Activated T-helper 17 cell treated with anti-CD3 and anti-CD28 coated beads, Interleukin-2, amount 50 U/mL, for 72 hours (primary cell): ENCODE results near the gene RANBP3L. TPM values are rescaled to one million over a fixed set of nuclear protein-coding genes. Genes with fewer than 3 reads are reported as not detected.

Source experiments
- ATAC-seq: fragments of 150-1000 bp; cut with Tn5 transposase; replicated peaks from 2 replicates; pipeline ENCODE4 v1.10.0; 2021; ENCODE audit warnings: mild to moderate bottlenecking, moderate library complexity
- H3K27ac Mint-ChIP-seq: one replicate; pipeline ENCODE4 v1.8.0; 2022; ENCODE audit warnings: mixed read lengths
- H3K27me3 Mint-ChIP-seq: one replicate; pipeline ENCODE4 v1.8.0; 2022; ENCODE audit warnings: mixed read lengths
- H3K36me3 Mint-ChIP-seq: one replicate; pipeline ENCODE4 v1.8.0; 2022; ENCODE audit warnings: low read depth, mild to moderate bottlenecking, mixed read lengths
- H3K4me1 Mint-ChIP-seq: one replicate; pipeline ENCODE4 v1.8.0; 2022; ENCODE audit warnings: mixed read lengths
- H3K4me3 Mint-ChIP-seq: one replicate; pipeline ENCODE4 v1.8.0; 2022; ENCODE audit warnings: mild to moderate bottlenecking, mixed read lengths
- H3K9me3 Mint-ChIP-seq: one replicate; pipeline ENCODE4 v1.8.0; 2022; ENCODE audit warnings: mixed read lengths
- total RNA-seq, 2 donors: library from RNA; stranded (reverse); gene quantifications; one replicate each; pipeline ENCODE4 v1.2.3, GENCODE V29; 2022

The RANBP3L gene
- total RNA-seq, 2 donors from 2014 or later, result not detected

DNA sequence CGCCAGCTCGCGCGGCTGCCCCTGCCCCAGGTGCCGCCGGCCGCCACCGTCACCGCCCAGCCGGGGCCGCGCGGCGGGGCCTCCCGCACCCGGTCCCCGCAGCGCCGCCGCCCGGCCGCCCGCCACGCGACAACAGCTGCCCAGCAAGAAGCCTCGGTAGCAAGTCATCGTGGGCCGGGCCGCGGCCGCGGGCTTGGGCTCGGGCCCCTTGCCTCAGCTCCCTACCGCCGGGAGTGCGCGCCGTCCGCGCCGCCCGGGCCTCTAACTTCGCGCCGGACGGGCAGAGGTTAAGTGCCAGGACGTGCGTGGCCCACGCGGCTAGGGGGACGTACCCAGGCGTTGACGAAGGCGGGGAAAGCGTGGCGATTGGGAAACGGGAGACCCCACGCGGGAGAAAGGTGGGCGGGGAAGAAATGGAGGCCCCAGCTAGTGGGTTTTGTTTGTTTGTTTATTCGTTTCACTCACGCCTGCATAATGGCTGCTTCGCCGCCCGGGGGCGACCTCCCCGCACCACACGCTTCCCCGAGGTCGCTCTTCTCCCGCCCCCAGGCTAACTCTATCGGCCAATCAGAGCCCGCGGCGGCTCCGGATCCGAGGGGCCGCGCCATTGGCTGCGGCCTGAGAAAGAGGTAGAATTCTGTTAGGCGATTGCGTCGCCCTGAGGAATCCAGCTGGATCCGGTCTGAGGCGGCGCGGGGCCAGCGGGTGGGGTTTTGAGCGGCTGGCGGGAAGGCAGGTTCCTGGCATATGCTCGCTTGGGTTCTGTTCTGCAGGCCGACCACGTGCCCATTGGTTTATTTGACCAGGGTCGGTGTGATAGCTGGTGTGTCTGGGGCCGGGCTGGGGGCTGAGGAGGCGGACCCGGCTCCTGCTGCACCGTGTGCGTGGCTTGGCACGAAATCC, 59.8 kb downstream of the RANBP3L start, which contains the start of gene NADK2:
Gene NADK2, minus strand, starts transcription at position 295 of the 903 bp plus-strand sequence. Its CDS starts 127 bp downstream, at position 168.
- Mint-ChIP-seq H3K4me3 (peak within 1 kb of the TSS; percentile 84), H3K27me3 (no peaks in the 10 kb centered on the region), H3K9me3 (no peaks in the 10 kb centered on the region), H3K36me3 (no peaks in the 10 kb centered on the region), H3K27ac (peak within 1 kb of the TSS; percentile 93), H3K4me1 (peaks cover 25% of the 10 kb centered on the region)
- peak; percentile 92 for ATAC-seq

DNA sequence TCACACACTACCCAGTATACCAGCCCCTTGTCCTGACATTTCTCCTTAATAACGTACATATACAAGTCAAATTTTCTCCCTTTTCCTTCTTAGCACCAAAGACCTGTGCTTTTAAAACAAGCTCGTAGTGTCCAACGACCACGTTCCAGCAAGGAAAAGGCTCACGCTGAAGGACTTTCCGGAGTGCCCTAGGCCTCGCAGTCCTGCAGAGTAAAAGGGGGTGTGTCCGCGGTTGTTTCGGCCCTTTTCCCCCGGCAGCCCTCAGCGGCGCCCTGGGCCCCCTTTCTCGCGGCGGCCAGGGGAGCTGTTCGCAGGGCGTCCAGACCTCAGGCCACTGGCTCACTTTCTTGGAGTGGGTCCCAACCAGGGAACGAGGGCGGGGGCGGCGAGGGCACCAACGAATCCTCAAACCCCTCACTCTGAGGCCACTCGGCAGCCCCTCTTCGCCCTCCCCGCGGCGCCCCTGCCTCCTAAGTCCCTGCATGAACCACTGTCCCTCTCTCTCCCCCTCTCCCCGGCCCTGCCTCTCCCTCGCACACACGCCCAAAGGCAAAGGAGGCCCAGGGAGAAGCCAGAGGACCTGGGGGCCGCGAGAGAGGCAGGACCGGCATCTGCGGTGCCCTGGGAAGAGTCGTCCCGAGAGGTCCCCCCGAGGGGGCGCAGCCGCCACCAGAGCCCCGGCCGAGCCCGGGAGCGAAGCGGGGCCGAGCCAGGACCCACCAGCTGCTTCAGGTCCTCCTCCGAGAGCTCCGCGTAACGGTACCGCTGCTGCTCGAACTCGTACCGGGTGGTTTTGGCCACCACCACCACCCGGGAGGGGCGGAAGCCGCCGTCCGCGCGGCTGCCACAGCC, 60.7 kb downstream of the RANBP3L start:
- H3K27me3 Mint-ChIP-seq, result no peaks in the 10 kb centered on the region
- peaks cover 25% of the 10 kb centered on the region for H3K4me1 Mint-ChIP-seq
- no peaks in the 10 kb centered on the region for H3K36me3 Mint-ChIP-seq
- H3K27ac Mint-ChIP-seq, result peak overlapping the region; percentile 18
- peak overlapping the region; percentile 71 for H3K4me3 Mint-ChIP-seq
- peak; percentile 2 for ATAC-seq
- no peaks in the 10 kb centered on the region for H3K9me3 Mint-ChIP-seq

DNA sequence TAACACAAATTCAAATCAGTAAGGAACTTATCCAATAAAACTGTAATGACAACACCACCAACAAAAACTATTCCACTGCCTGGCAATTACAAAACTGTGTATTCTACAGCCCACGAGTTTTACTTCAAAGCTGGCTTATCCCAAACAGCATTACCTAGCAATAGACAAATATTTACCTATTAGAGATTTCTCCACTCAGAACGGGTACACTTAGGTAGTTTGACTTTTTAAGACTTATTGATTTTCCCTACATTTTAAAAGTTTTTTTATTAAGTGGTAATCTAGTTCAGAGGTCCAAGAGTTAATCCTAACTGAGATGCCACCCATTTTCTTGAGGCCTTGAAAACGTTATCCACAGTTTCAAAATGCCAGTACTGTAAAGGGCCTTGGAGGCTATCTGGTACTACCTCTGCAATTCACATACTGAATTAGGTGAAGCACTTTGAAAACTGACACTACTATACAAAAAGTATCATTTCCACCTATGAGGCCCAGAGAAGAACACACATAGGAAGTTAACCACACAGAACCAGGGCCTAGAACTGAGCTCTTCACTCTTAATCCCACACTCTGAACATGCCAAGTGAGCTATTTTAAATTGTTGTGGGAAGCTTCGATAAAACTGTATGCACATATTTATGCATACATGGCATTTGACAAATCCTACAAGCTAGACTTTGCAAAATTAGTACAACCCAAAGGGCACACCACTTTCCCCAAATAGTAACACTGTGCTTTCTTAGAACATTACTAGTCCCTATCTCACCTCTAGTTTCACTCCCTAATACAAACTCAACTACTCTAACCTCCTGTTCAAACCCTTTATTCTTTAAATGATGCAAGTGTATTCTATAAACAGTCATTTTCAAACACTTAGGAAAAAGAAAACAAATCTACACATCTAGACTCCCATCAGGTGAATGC, 62.1 kb downstream of the RANBP3L start:
- no peaks in the 10 kb centered on the region for H3K27me3 Mint-ChIP-seq

DNA sequence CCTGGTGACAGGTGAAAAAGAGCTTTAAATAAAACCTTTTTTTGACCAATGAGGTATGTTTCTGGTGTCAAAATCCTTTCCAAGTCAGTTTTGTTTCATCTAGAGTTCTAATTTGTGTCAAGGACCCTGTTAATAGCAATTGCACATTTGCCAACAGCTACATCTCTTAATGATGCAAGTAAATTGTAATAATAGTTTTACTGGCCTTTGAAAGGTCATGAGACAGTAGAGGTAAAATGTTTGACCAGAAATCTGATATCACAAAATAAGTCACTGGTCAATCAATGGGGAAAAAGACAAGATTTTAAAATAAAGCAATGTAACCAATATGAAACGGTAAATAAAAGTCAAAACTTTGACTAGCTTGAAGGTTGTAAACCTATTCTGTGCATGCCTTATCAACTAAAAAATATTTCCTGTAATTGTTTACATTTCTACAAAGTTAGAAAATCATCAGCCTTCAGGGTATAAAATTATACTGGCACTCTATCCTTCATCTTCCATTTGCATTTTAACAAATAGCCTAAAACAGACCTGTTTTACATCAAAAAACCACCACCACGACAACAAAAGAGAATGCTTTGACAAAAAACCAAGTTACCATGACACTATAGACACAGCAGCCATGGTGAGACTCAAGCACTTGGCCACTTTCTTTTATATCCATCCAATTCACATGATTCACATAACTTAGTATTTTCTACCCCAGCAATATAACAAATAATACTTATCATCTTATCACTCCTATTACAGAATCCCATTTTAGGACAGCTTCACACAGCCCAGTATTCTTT, 63.0 kb downstream of the RANBP3L start:
- no peaks in the 10 kb centered on the region for H3K27me3 Mint-ChIP-seq
- no peak overlapping the region for H3K27ac Mint-ChIP-seq
- H3K4me3 Mint-ChIP-seq, result no peak overlapping the region

More for the DNA sequence above, 62.1 kb downstream of the RANBP3L start:
- H3K4me3 Mint-ChIP-seq, result peak overlapping the region; percentile 71
- ATAC-seq, result no peak
- no peaks in the 10 kb centered on the region for H3K36me3 Mint-ChIP-seq
- H3K9me3 Mint-ChIP-seq, result no peaks in the 10 kb centered on the region
- peak overlapping the region; percentile 18 for H3K27ac Mint-ChIP-seq
- peaks cover 25% of the 10 kb centered on the region for H3K4me1 Mint-ChIP-seq

DNA sequence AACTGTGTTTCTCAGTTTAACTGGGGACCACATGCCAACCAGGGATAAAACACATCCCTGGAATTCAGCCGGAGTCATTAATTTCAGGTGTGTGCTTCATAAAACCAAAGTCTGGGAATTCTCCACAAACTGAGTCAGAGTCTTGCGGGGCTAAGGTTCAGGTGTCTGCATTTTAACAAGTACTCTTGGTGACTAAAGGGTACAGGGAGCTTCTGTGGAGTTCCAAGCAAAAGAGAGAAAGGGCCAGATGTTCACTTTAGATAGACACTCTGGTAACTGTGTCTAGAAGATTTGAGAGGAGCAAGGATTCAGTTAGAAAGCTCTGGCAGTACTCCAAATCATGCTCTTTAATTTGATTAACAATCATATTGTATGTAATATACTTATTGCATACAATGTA, 64.0 kb downstream of the RANBP3L start:
- ATAC-seq, result no peak

More for the DNA sequence above, 63.0 kb downstream of the RANBP3L start:
- H3K36me3 Mint-ChIP-seq, result no peaks in the 10 kb centered on the region
- peaks cover 22% of the 10 kb centered on the region for H3K4me1 Mint-ChIP-seq
- no peaks in the 10 kb centered on the region for H3K9me3 Mint-ChIP-seq
- no peak for ATAC-seq

DNA sequence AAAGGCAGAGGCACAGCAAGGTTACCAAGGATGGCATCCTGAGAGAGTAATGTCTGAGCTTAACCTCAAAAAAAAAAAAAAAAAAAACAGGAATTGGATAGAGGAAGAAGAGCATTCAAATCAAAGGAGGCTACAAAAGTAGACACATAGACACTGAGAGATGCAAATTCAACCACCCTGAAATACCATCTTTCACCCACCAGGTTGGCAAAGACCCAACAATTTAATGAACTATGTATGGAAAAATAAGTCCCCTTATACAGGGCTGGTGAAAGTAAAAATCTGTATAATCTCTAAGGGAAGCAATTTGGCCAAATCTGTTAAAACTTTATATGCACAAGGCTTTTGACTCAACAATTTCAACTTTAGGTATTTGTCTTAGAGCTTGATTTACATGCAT, 64.9 kb downstream of the RANBP3L start:
- no peaks in the 10 kb centered on the region for H3K27me3 Mint-ChIP-seq
- no peaks in the 10 kb centered on the region for H3K36me3 Mint-ChIP-seq
- H3K9me3 Mint-ChIP-seq, result no peaks in the 10 kb centered on the region
- no peak overlapping the region for H3K27ac Mint-ChIP-seq
- peaks cover 19% of the 10 kb centered on the region for H3K4me1 Mint-ChIP-seq
- H3K4me3 Mint-ChIP-seq, result no peak overlapping the region
- ATAC-seq, result no peak

More for the DNA sequence above, 64.0 kb downstream of the RANBP3L start:
- Mint-ChIP-seq H3K27ac (no peak overlapping the region), H3K4me1 (peaks cover 19% of the 10 kb centered on the region), H3K4me3 (no peak overlapping the region), H3K27me3 (no peaks in the 10 kb centered on the region), H3K9me3 (no peaks in the 10 kb centered on the region), H3K36me3 (no peaks in the 10 kb centered on the region)

DNA sequence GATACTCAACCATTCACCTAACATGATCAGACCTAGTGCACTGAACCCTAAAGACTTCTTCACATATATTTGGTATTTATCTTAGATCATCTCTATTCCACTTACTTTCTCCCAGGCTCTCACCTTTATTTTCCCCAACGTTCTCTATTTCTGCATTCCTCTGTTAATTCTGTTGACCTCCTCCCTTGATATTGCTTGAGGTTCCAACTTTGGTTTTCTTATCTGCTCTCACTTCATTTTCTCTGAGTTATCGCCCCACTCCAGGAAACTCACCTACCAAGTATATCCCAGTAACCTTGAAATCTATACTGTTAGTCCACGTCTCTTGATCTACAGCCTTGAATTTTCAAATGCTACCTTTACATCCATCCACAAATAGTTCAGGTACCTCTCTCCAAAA, 69.2 kb downstream of the RANBP3L start:
- H3K36me3 Mint-ChIP-seq, result no peaks in the 10 kb centered on the region
- H3K9me3 Mint-ChIP-seq, result no peaks in the 10 kb centered on the region

DNA sequence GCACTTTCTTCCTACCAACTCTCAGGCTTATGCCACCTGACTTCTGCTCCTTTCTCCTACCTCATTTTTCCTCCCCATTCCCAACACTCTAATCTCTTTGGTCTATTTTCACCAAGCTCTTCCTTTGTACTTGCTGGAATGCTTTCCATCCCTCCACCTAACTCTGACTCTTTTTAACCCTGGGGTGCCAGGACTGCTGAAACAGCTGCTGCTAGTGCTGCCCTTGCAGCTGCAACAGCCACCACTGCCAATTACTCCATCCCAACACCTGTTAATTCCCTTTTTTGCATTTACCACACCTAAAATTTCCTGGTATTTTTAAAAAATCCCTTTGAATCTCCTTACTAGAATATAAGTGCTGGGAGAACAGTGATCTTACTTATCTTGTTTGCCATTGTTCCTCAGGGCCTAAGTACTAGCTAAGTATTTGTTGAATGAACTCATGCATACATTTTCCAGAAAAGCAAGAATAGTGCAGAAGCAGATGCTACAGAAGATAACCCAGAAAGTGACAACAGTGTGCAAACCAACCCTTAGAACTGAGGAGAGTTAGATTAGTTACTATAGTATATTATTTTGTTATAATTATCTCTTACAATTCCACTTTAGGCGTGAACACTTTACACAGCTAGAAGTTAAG, 71.4 kb downstream of the RANBP3L start:
- ATAC-seq, result no peak
- Mint-ChIP-seq H3K4me3 (no peak overlapping the region), H3K27ac (peak overlapping the region; percentile 5), H3K4me1 (peaks cover 6% of the 10 kb centered on the region), H3K36me3 (no peaks in the 10 kb centered on the region), H3K27me3 (no peaks in the 10 kb centered on the region), H3K9me3 (no peaks in the 10 kb centered on the region)

More for the DNA sequence above, 69.2 kb downstream of the RANBP3L start:
- no peak for ATAC-seq
- H3K4me3 Mint-ChIP-seq, result no peak overlapping the region
- H3K4me1 Mint-ChIP-seq, result peaks cover 6% of the 10 kb centered on the region
- H3K27ac Mint-ChIP-seq, result no peak overlapping the region
- no peaks in the 10 kb centered on the region for H3K27me3 Mint-ChIP-seq

DNA sequence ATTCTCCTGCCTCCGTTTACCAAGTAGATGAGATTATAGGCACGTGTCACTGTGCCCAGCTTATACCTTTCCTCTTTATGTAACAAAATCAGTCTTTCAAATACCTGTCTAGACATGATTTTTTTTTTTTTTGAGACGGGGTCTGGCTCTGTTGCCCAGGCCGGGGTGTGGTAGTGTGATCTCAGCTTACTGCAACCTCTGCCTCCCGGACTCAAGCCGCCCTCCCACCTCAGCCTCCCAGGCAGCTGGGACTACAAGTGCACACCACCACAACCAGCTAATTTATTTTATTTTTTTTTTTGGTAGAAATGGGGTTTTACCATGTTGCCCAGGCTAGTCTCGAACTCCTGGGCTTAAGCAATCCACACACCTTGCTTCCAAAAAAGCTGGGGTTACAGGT, 73.2 kb downstream of the RANBP3L start:
- Mint-ChIP-seq H3K4me1 (peaks cover 6% of the 10 kb centered on the region), H3K27ac (no peak overlapping the region), H3K4me3 (no peak overlapping the region), H3K9me3 (no peaks in the 10 kb centered on the region), H3K27me3 (no peaks in the 10 kb centered on the region), H3K36me3 (no peaks in the 10 kb centered on the region)
- ATAC-seq, result no peak

DNA sequence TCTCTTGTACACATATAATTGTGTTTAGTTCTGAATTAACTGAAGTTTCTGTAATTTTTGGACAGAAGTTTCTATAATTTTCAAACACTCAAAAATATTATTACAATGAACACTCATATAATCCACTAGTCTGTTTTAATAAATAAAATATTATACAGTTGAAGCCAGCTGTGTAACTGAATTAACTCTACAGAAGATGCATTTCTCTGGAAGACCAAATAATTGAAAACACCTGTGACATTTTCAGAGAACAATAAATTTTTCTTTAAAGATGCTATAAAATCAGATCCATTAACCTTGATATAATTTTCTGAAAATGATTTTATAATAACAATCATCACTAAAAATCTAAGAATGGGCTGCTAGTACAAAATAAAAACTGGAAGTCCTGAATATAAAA, 74.7 kb downstream of the RANBP3L start:
- no peak overlapping the region for H3K27ac Mint-ChIP-seq
- no peaks in the 10 kb centered on the region for H3K36me3 Mint-ChIP-seq
- peaks cover 6% of the 10 kb centered on the region for H3K4me1 Mint-ChIP-seq
- ATAC-seq, result no peak
- no peak overlapping the region for H3K4me3 Mint-ChIP-seq
- no peaks in the 10 kb centered on the region for H3K27me3 Mint-ChIP-seq
- no peaks in the 10 kb centered on the region for H3K9me3 Mint-ChIP-seq

DNA sequence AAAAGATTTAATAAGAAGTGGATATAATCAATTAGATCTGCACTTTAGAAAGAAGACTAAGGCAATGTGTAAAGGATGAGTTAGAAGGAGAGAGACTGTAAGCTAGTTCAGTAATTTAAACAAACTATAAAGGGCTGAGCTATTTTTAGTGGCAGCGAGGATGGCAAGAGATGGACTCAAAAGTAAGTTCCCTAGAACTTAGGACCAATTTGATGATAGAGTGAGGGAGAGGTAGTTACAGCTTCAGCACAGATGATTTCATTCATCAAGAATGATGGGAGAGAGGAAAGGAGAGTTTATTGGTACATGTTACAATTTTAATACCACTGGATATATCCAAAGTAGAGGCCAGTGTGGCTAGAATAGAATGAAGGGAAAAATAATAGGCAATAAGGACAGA, 79.1 kb downstream of the RANBP3L start:
- no peak overlapping the region for H3K4me3 Mint-ChIP-seq
- ATAC-seq, result no peak
- H3K27ac Mint-ChIP-seq, result no peak overlapping the region
- H3K36me3 Mint-ChIP-seq, result peaks cover 37% of the 10 kb centered on the region
- H3K9me3 Mint-ChIP-seq, result no peaks in the 10 kb centered on the region
- H3K27me3 Mint-ChIP-seq, result no peaks in the 10 kb centered on the region
- no peaks in the 10 kb centered on the region for H3K4me1 Mint-ChIP-seq

DNA sequence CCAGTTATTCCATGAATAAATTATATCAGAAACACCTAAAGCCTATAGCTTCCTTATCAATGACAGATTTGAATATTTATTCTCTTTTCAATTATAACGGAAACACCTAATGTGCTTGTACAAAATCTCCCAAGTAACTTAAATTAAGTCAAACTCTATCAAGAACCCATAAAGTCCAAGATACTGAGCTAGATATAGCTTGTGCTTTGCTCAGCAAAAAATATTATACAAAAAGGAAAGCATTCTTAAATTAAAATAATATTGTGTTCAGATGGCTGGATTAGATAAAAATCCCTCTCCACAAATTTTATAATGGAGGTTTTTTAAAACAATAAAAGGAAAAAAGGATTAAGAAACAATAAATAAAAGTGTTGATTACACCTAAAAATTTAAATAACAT, 83.7 kb downstream of the RANBP3L start:
- Mint-ChIP-seq H3K36me3 (peaks cover 66% of the 10 kb centered on the region), H3K27me3 (no peaks in the 10 kb centered on the region), H3K9me3 (no peaks in the 10 kb centered on the region), H3K27ac (no peak overlapping the region), H3K4me3 (no peak overlapping the region), H3K4me1 (no peaks in the 10 kb centered on the region)
- ATAC-seq, result no peak

DNA sequence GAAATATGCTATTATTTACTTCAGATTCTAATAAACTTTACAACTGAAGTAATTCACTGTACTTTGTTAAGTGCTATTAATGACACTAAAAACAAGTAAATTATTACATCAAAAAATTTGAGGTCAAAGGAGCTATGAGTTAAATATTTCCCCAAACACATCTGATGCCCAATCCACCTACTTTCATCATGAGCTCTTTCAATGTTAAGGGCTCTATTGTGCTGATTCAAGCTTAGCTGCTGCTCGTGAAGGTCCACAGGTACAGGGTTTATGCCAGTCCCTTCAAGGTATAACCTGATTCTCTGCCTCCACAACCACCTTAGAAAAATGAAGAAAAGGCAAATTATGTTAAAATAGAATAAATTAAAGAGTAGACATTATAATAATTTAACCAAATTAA, 84.1 kb downstream of the RANBP3L start:
- H3K9me3 Mint-ChIP-seq, result no peaks in the 10 kb centered on the region
- no peaks in the 10 kb centered on the region for H3K4me1 Mint-ChIP-seq
- H3K27ac Mint-ChIP-seq, result no peak overlapping the region
- no peaks in the 10 kb centered on the region for H3K27me3 Mint-ChIP-seq
- ATAC-seq, result no peak
- no peak overlapping the region for H3K4me3 Mint-ChIP-seq
- peaks cover 70% of the 10 kb centered on the region for H3K36me3 Mint-ChIP-seq
